GM21619 (cell line): ENCODE measurements around the gene KIAA1217.

Experiments
- ATAC-seq: cut with Tn5 transposase; IDR thresholded peaks from one replicate; pipeline ENCODE4 v1.9.1; 2021; ENCODE audit not compliant: unreplicated experiment

KIAA1217 gene

GRCh38 chr10:24242562-24242961 is 33.6 kb downstream of the KIAA1217 start:
- ATAC-seq: no peak

- no peak for ATAC-seq
Measured at GRCh38 chr10:24246365-24246764, 37.4 kb downstream of the KIAA1217 start.

GRCh38 chr10:24247841-24248240 is 38.9 kb downstream of the KIAA1217 start:
- no peak for ATAC-seq

GRCh38 chr10:24249829-24250415 is 41.0 kb downstream of the KIAA1217 start:
- no peak for ATAC-seq

- no peak for ATAC-seq
Measured at GRCh38 chr10:24251547-24251946, 42.6 kb downstream of the KIAA1217 start.

DNA sequence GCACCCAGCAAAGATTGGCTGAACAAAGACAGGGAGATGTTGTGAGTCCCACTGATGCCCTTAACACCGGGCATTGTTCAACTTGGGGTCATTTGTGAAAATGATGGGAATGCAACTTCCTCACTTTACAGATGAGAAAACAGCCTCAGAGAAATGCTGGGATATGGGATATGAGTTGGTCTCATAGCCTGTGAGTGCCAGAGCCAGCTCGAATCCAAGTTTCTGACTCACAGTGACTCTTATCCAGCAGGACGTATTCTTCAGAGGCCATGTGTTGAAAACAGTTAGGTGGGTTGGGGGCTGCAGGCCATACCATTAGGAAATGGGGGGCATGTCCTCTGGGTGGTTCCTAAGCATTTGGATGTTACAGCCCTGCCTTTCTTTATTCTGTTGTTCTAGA is 45.2 kb downstream of the KIAA1217 start:
- ATAC-seq: no peak

- no peak for ATAC-seq
Measured at GRCh38 chr10:24255115-24255880, 46.4 kb downstream of the KIAA1217 start.

DNA sequence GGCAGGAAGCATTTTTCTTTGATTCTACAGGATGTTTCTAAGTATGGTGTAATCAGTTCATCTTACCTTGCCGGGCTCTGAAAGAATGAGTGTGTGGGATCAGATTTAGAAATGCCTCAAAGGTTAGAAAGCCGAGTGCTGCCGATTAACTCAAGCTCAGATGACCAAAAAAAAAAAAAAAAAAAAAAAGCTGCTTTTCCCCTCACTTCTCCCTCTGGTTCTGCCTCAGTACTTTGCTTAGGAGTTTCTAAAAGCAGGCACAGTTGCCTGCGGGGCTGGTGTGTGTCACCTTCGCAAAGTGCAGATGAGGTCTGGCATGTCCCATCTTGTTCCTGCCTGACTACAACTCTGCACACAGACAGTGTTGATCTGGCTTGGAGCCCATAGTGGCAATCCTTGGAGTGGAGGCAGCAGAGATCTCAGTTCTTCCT is 47.0 kb downstream of the KIAA1217 start:
- ATAC-seq: no peak

GRCh38 chr10:24256619-24257107 is 47.7 kb downstream of the KIAA1217 start:
- ATAC-seq: no peak

- no peak for ATAC-seq
Measured at GRCh38 chr10:24257588-24257987, 48.6 kb downstream of the KIAA1217 start.

DNA sequence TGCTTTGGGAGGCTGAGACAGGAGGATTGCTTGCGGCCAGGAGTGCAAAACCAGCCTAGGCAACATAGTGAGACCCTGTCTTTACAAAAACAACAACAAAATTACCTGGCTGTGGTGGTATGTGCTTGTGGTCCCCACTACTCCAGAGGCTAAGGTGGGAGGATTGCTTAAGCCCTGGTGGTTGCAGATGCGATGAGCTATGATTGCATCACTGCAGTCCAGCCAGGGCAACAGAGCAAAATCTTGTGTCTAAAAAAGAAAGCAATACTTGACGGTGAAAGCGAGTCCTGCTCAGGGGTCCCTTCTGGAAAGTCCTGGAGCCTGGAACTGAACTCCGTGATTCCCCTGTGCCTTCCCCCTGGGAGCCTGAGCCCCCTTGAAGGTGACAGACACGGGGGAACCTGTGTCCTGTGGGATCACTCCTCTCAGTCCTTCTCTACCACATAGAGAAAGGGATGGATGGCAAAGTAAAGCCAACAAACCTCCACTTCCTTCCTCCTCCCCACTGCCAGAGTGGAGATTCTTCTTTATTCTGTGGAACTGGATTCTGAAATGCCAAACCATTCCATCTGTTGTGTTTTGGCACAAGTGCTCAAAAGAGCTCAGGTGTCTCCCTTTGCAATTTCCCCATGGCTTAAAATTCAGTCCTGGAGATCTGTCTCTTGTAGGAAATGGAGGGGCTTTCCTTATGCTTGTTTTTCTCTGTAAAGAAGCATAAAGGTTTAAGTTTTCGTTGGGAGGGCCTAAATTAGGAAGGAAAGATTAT is 50.6 kb downstream of the KIAA1217 start:
- ATAC-seq: no peak

DNA sequence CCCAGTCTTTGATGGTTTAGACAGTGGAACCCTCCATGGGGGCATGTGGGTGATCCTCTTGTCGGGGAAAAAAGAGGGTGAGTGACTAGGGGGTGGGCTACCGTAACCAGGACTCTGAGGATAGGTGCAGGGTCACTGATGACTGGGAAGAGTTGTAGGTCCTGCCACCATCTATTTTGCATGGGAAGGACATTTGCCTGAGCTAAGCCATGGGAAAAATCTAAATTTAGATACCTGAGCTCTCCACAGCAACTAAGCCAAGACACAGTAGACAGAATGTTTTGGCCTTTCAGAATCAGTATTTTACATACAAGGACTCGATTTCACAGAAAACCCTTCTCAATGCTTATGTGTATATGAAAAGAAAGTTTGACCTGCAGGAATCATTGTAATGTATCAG is 52.7 kb downstream of the KIAA1217 start:
- ATAC-seq: no peak

GRCh38 chr10:24262929-24263590 is 54.1 kb downstream of the KIAA1217 start:
- ATAC-seq: no peak

DNA sequence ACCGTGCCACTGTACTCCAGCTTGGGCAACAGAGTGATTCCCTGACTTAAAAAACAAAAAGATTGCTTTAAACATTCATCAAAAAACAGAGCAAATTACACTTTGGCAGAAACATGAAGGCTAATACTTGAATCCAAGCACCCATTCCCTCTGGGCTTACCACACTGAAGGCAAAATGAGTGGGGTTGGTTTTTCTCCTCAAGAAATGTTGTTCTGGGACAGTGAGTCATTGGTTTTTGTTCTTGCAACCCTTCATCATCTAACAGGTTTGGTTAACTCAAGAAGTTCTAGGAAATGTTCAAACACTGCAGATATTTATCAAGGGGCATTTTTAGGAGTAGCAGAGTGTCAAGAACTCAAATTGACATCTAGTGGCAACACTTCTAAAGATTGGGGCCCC is 60.5 kb downstream of the KIAA1217 start:
- ATAC-seq: no peak

- ATAC-seq: no peak
Measured at GRCh38 chr10:24272374-24272773, 63.4 kb downstream of the KIAA1217 start.

- no peak for ATAC-seq
Measured at GRCh38 chr10:24277277-24277676, 68.3 kb downstream of the KIAA1217 start.

DNA sequence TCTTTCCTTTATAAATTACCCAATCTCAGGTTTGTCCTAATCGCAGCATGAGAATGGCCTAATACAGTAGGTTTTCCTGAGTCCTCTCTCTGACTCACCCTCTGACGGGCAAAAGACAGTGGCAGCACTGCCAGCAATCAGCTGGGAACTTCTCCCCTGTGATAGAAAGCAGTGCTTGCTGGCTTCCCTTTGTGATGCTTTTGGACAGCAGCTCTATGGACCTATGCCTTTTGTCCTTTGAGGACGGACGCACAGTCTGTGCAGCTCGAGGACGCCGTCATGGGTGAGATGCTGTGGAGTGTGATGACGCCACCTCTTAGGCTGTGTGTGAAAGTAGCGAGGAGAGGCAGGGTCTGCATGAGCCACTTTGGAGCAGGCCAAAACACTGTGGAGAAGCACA is 68.8 kb downstream of the KIAA1217 start:
- no peak for ATAC-seq

GRCh38 chr10:24278176-24278889 is 69.4 kb downstream of the KIAA1217 start:
- ATAC-seq: no peak

DNA sequence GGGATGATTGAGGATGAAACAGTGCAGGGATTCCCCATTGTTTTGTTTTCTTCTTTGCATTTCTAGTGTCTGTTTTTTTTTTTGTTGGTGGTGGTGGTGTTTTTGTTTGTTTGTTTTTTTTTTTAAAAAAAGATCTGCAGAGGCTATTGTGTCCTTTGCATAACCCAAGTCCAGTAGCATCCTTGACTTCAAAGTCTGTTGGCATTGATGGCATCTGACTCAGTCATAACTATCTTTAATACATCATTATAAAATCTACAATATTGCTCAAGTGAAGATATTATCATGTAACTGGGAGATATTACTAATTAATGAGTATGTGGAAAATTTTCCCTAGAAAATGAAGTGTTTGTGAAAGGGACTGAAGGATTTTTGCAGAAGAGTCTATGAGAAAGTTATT is 70.2 kb downstream of the KIAA1217 start:
- no peak for ATAC-seq

GRCh38 chr10:24287559-24288195 is 78.7 kb downstream of the KIAA1217 start:
- ATAC-seq: no peak
